ENCODE data around the gene ADRM1. TPM values are rescaled to one million over a fixed set of nuclear protein-coding genes. Genes with fewer than 3 reads are reported as not detected.

The ADRM1 gene
- polyA plus RNA-seq, 12 donors: 37.5 to 62.4 (median 46.7) TPM; not detected in 1

DNA sequence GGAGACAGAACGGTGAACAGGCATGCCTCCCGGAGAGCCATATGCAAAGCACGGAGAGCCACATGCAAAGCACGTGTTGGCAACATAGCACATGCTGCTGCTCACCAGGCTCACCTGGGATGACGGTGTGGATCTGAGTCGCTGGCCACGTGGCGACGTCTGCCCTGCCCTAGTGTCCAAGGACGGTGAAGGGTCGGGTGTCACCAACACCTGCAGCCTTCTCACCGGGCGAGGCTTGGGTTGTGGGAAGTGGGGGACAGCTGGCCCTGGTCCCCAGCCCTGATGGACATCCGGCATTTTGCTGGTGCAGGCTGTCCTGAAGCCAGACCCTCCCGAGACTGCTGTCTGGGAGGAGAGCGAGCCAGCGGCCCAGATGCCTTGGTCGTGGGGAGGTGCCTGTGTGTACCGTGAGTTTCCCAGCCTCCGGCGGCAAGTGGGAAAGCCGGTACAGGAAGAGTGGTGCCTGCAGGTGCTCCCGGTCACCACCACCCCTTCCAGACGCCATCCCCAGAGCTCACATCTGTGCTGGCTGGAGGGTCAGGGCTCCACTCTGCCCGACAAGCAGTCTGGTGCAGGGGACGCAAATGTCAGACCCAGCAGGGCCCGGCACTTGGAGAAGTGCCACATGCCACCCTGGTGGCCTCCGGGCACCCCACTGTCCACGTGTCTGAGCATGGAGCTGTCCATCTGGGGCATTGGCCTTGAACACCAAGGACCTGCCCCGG is 5.9 kb upstream of the ADRM1 start:
- DNase-seq: no peak

DNA sequence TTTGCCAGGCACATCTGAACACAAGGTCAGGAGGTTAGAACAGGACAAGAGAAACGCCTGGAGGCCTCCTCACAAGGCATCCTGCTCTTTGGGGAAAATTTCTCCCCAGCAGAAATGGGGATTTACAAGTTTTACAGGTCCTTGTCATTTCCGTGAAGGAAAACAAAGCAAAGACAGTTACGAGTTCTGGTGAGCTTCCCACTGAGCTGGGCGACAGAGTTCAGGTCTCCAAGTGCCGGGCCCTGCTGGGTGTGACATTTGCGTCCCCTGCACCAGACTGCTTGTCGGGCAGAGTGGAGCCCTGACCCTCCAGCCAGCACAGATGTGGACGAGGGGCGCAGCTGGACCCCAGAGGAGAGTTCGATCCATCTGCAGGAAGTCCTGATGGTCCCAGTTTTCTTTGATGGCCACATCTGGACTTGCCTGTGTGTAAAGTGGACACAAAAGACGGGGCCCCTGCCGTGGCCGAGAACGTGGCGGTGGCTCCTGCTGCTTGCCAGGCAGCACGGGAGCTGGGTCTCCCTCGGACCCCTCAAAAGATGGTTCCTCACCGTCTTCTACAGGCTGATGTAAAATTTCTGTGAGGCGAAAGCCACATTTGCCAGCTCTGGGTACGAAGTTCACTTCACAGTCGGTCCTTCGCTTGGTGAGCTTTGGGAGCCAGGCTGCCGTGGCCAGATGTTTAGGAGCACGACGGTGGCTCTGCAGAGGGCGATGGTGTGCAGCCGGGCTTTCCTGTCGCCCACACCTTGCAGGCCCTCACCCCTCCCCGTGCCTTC is 5.2 kb upstream of the ADRM1 start:
- DNase-seq: no peak

DNA sequence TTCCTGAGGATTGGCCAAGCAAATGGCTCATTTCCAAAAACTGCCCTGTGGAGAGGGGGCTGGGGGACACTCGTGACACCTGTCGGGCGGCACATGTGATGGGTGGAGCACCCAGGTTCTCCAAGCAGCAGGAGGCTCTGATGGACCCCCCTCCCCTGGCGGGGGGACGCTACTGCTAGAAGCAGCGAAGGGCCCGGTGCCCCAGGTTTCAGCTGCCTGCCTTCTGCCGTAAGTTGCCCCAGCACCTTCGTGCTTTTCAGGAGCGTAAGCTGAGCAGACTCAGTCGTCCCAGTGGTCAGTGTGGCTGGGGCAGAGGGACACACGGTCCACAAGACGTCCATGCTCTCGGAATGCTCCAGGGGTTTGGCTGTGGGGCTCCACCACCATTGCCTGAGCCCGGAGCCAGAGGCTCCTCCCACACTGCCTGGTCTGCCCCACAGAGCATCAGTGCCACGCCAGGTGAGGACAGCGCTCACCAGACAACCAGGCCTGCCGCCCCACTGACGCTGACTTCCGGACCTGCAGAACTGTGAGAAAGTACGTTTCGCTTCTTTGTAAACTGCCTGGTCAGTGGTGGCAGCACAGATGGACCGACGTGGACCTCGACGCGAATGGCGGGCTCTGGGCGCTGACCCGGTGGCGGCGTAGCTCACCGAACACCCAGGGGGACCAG is 4.1 kb upstream of the ADRM1 start:
- no peak for DNase-seq

DNA sequence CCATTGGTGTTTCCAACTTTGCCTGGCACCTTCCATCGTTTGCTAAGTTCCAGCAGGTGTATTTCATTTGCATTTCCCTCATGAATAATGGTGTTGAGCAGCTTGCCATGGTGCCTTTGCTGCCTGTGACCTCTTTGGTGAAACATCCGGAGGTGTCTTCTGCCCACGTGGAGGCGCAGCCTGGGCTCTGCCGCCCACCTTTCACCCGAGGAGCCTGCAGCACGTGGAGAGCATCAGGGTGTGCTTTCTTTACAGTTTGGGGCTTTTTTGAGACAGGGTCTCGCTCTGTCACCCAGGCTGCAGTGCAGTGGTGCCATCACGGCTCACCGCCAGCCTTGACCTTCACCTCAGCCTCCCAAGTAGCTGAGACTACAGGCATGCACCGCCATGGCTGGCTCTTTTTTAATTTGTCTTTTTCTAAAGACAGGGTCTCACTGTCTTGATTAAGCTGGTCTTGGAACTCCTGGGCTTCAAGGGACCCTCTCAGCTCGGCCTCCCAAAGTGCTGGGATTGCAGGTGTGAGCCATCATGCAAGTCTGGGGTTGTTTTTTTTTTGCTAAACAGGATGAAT is 3.0 kb upstream of the ADRM1 start:
- DNase-seq: no peak

DNA sequence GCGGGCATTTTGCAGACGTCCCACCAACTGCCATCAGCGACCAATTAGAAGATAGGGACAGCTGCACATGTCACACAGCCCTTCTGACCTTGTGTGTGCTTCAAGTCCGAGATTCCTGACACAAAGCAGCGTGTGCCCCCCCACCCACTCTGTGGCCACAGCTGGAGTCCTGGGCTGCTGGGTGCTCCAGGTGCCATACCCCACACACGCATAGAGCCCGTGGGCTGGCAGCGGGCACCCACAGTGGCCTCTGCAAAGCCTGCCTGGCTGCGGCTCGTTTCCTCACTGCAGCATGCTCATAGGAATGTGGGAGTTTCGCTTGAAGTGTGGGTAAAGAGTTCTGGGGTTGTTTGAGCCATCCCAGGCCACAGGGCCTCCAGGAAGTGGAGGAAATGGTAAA is 2.5 kb upstream of the ADRM1 start:
- DNase-seq: no peak

DNA sequence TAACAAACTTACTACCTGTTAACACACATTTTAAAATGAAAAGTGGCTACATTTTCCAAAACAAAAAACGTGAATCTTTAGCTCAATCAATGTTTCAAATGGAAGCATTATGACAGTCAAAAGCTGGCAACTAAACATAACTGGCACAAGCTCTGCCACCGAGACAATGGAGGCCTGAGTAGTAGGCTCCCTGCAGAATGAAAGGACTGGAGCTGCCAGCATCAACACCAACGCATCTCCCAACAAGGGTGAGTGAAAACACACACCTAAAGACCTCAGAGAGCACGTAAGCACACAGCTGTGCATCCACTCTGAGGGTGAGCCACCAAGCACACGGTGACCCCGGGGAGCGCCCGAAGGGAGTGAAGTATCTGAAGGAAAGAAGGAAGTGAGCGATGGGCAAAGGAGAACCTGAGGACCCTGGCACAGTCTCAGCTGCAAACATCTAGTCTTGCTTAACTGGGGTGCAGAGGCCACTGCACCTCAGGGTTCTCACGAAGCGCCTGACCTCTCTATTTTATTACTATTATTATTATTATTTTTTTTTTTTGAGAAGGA is 1.6 kb upstream of the ADRM1 start:
- no peak for DNase-seq

DNA sequence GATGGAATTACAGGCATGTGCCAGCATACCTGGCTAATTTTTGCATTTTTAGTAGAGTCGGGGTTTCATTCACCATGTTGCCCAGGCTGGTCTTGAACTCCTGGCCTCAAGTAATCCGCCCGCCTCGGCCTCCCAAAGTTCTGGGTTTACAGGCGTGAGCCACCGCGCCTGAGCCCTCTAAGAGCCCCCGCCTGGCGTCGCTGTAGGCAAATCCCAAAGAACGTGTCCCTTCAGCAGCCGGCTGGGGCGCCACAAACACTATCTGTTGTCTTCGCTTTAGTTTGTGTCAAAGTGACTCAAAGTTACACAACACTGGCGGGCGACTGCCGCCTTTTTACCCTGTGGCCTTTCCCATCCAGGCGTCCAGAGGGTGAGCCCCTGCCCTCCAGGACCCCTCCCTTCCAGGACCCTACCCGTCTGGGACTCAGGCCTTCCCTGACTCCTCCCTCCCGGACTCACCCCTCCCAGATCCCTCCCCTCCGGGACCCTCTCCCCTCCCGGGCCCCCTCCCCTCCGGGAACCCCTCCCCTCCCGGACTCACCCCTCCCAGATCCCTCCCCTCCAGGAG is 940 bp upstream of the ADRM1 start:
- DNase-seq: peak; percentile 87

DNA sequence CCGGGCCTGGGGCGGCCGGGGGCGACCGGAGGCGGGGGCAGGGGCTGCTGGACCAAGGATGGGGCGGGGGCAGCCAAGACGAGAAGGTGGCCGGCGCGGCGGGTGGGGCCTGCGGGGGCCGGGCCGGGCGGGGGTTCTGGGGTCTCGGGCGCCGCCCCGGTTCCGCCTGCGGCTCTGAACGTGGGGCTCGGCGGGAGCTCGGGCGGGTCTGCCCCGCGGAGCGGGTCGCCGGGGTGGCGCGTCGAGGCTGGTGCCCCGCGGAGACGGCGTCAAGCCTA is 204 bp downstream of the ADRM1 start:
- DNase-seq: no peak

DNA sequence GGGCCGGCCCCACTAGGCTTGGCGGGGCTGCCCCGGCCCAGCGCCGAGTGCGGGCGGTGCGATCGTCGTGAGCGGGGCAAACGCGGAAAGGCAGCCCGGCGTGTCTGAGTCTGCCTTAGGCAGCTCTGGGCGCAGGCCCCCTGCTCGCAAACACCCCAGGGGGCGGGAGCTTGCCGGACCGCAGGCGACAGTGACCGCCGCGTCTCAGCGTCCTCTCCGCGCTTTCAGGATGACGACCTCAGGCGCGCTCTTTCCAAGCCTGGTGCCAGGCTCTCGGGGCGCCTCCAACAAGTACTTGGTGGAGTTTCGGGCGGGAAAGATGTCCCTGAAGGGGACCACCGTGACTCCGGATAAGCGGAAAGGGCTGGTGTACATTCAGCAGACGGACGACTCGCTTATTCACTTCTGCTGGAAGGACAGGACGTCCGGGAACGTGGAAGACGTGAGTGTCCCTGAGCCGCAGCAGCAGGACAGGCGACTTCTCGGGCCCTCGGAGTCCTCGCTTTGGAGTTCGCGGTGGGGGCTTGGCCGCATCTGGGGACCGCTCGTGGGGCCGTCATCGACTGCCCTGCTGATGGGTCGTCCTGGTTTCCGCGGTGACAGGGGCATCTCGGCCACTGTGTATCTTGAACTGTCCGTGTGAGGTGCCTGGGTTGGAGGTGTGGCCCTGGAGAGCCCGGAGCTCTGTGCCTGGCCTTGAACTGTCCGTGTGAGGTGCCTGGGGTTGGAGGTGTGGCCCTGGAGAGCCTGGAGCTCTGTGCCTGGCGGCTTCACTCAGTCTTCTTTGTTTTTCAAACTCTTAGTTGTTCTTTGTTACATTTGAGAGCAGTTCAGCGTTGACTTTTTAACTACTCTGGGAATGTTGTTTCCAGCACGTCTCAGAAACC is 786 bp downstream of the ADRM1 start:
- DNase-seq: no peak

DNA sequence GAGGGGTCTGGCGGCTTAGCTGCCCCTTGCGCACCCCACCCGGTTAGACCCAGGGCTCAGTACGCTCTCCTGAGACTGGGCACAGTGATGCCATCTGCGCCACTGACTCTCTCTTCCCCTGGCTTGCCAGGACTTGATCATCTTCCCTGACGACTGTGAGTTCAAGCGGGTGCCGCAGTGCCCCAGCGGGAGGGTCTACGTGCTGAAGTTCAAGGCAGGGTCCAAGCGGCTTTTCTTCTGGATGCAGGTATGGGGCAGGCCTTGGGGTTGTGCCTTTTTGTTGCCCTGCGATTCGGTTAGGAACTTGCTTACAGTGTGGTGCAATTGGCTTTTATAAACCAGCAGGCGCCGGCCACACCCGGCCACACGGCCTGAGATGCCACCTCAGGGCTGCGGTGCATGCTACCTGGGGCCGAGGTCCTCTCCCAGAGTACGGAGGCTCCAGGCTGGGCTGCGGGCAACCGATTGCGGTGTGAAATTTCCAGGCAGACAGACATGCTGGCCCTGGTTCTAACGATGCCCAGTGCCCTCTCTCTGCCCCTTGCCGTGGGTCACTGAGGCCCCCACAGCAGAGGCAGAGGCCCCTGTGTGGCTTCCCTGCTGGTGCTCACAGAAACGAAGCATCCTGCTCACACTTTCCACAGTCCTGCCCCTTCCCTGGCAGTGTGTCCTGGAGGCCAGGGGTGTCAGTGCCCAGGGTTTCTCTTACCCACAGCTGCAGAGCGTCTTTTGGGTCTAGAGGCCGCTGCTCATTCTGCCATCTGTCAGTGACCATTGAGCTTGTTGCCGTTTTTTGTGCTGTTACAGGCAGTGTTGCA is 1.7 kb downstream of the ADRM1 start:
- DNase-seq: no peak

DNA sequence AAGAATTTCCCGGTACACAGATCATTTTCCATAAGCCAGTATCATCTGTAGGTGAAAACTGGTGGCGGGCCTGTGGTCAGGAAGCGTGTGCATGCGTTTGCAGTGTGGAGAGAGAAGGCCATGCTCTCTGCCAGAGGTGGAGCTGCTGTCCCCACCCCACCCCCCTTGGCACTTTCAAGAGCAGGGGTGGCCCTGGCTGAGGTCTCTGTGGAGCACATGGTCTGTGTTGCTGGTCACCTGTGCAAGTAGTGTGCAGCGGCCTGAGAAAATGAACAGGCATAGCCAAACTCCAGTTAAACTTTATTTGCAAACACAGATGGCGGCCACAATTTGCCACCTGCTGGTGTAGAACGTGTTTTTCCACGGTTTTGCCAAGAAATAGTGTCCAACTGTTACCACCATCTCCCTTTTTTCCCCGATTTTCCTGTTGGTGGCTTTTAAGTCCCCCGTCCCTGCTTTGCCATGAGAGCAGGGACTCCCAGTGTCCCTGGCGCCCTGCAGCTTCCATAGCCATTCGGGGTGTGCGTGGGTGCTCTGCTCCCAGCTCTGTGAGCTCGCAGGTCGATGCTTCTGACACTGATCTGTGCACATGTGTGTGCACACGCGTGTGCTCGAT is 2.5 kb downstream of the ADRM1 start:
- no peak for DNase-seq

DNA sequence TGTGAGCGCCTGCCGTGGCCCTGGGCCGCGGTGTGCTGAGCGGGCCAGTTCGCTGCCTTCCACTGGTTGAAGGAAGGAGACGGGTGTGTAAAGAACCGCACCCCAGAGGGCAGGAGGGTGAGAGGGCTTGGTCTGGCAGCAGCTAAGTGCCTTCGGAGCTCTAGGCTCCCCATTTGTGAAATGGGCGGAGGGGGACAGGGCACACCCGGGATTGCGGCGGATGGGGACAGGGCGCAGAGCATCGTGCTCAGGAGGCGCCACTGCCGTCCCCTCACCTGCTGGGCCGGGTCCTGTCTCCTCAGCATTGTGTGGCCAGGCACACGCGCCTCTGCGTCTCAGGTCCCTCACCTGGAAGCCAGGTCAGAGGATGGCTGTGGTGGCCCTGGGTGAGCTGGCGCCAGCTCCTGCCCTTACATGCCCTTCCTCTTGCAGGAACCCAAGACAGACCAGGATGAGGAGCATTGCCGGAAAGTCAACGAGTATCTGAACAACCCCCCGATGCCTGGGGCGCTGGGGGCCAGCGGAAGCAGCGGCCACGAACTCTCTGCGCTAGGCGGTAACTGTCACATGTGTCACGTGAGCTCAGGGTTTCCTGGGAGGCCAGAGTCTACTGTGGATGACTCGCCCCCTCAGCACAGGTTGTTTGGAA is 3.1 kb downstream of the ADRM1 start:
- no peak for DNase-seq

DNA sequence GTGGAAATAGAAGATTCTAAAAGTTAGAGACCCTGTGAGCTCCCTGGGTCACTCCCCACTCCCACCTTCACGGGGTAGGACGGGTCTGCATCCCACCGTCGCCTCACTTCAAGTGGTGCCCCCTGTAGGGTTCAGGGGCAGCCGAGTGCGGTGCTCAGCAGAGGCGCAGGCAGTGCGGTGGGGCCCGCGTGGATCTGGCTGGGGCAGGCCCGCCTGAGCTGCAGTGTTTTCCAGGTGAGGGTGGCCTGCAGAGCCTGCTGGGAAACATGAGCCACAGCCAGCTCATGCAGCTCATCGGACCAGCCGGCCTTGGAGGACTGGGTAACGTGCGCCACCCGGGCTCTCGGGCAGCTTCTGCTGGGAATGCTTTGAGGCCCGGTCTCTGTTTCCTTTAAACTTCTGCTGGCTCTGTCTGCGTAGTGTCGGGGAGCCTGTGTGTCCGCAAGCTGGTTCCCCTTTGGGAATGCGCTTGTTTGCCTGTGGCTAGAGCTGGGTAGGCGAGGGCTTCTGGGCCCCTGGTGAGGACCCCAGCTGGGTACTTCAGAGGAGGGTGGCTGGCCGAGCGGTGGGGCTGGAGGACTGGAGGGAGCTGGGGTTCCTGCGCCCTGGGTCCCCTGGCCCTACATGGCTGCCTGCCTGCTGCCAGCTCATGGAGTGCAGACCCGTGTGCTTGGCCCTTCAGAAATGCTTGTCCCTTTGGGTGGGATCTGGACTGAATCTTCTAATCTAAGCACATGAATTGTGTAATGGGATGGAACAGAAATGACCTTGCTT is 3.8 kb downstream of the ADRM1 start:
- DNase-seq: no peak

DNA sequence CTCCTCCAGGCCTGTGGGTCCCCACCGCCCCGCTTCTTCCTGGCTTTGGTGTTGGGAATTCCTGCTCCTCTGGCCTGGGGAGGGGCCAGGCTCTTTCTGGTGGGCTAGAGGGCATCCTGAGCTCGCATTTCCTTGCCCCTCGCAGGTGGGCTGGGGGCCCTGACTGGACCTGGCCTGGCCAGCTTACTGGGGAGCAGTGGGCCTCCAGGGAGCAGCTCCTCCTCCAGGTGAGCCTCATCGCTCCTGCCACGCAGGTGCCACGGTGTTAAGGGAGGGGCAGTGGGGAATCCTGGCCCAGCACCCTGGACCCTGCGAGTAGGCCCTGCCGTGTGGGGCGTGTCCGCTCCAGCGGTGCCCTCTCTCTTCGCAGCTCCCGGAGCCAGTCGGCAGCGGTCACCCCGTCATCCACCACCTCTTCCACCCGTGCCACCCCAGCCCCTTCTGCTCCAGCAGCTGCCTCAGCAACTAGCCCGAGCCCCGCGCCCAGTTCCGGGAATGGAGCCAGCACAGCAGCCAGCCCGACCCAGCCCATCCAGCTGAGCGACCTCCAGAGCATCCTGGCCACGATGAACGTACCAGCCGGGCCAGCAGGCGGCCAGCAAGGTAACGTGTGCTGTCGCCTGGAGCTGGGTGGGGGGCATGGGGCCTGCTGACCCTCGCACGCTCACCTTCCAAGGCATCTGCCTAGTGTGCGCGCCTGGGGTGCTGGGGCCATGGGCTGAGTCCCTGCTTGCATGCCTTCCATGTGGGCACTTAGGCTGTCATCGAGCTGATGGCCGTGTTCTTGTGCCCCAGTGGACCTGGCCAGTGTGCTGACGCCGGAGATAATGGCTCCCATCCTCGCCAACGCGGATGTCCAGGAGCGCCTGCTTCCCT is 4.7 kb downstream of the ADRM1 start:
- no peak for DNase-seq

DNA sequence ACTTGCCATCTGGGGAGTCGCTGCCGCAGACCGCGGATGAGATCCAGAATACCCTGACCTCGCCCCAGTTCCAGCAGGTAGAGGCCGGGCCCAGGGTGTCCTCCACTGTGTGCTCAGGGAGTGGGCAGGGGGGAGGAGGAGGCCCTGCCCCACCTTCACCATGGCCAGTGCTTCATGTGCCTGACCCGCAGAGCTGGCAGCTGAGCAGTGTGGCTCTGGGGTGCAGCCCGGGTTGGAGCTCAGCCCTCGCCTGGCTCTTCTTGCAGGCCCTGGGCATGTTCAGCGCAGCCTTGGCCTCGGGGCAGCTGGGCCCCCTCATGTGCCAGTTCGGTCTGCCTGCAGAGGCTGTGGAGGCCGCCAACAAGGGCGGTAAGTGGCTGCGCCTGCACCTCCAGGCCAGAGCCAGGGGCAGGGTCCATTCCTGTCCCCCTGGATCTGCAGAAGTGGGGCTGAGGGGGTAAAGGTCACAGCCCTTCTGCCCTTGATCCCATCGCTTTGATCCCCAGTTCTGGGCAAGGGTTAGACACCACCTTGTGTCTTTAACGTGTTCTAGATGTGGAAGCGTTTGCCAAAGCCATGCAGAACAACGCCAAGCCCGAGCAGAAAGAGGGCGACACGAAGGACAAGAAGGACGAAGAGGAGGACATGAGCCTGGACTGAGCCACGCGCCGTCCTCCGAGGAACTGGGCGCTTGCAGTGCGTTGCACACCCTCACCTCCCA is 5.5 kb downstream of the ADRM1 start:
- no peak for DNase-seq

DNA sequence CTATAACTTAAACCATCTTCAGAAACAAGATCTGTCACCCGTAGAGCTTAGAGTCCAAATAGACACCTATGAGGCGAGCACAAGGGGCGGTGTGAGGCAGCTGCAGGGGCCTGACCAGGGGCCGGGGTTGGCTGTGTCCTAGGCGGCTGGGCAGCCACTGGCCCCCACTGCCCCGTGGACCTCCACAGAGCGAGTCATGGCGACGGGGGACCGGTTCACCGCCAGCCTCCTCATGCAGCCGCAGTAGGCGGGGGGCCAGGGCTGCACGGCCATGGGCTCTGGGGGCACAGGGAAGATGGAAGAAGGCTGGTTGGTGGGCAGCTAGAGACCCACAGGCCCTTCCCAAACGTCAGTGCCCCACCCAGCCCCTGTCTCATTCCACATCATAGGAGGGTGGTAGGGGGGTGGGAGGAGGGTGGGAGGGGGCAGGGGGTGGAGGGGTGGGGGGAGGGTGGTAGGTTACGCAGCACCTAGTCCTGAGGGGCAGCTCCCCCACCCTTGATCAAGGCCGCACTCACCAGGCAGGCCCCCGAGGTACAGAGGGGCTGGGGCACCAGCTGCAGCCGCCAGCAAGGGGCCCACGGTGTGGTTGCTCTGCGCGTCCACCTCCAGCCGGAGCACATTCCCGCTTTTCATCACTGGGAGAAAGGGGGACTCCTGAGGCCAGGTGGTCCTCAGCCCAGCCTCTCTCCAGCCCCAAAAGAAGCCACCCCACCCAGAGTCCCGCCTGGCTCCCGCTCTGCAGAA is 6.6 kb downstream of the ADRM1 start:
- DNase-seq: no peak

All from muscle of arm (tissue), 12 donors.